OCI-M2 (cell line): ENCODE measurements around the gene CLUH.

ENCODE experiments used
- DNase-seq: peaks from one replicate; lab custom pipeline; 2025; ENCODE audit not compliant: unreplicated experiment; lab: John Stamatoyannopoulos, UW

Gene CLUH

GRCh38 chr17:2711608-2712299 lies at the start of gene CLUH:
CLUH (minus strand) TSS chr17:2711764; CDS start chr17:2711661, 103 bp downstream.
- peak; percentile 53 for DNase-seq

- DNase-seq: no peak
Measured at GRCh38 chr17:2758870-2759269, 47.3 kb upstream of the CLUH start.

GRCh38 chr17:2755891-2756724 lies 44.5 kb upstream of the CLUH start:
- no peak for DNase-seq

GRCh38 chr17:2751491-2751890 lies 39.9 kb upstream of the CLUH start:
- DNase-seq: no peak

GRCh38 chr17:2750721-2751120 lies 39.2 kb upstream of the CLUH start:
- DNase-seq: no peak

GRCh38 chr17:2749784-2750181 lies 38.2 kb upstream of the CLUH start:
- peak; percentile 10 for DNase-seq

- DNase-seq: no peak
Measured at GRCh38 chr17:2749058-2749783, 37.7 kb upstream of the CLUH start, which contains the start of gene CCDC92B. CCDC92B (minus strand) TSS chr17:2749652; CDS start chr17:2735145, 14,507 bp downstream.

GRCh38 chr17:2745317-2746037 lies 33.9 kb upstream of the CLUH start:
- DNase-seq: no peak

GRCh38 chr17:2737693-2738092 lies 26.1 kb upstream of the CLUH start:
- DNase-seq: no peak

GRCh38 chr17:2736956-2737355 lies 25.4 kb upstream of the CLUH start:
- no peak for DNase-seq

- DNase-seq: no peak
Measured at GRCh38 chr17:2735896-2736295, 24.3 kb upstream of the CLUH start.

- no peak for DNase-seq
Measured at GRCh38 chr17:2734939-2735338, 23.4 kb upstream of the CLUH start.

- DNase-seq: no peak
Measured at GRCh38 chr17:2731807-2732206, 20.2 kb upstream of the CLUH start.

- no peak for DNase-seq
Measured at GRCh38 chr17:2730764-2731353, 19.3 kb upstream of the CLUH start.

- DNase-seq: no peak
Measured at GRCh38 chr17:2724784-2725164, 13.2 kb upstream of the CLUH start.

- no peak for DNase-seq
Measured at GRCh38 chr17:2723997-2724783, 12.6 kb upstream of the CLUH start.

- no peak for DNase-seq
Measured at GRCh38 chr17:2723505-2723996, 12.0 kb upstream of the CLUH start.

- DNase-seq: no peak
Measured at GRCh38 chr17:2722611-2723010, 11.0 kb upstream of the CLUH start.

- DNase-seq: no peak
Measured at GRCh38 chr17:2721603-2722002, 10.0 kb upstream of the CLUH start.

GRCh38 chr17:2719861-2720260 lies 8.3 kb upstream of the CLUH start:
- no peak for DNase-seq
